ENCODE data around the gene POGLUT2.
"Not testable (repeated sequence)": the region's sequence is repeated elsewhere in the genome, so short reads cannot be mapped to it uniquely, and the experiment has no call there.

Gene POGLUT2

GRCh38 chr13:102792396-102792795, 6.4 kb downstream of the POGLUT2 start:
- H3K4me3 ChIP-seq (replicated peaks; ENCODE audit: low read depth, low read length): no peak overlapping the region
- no peak for DNase-seq (ENCODE audit: extremely low read depth, low read depth)
- TF ChIP-seq CTCF (IDR thresholded peaks at IDR 0.05; ENCODE audit: low read depth, low read length, missing control alignments): no peak

- no peak for DNase-seq (ENCODE audit: extremely low read depth, low read depth)
- no peak for TF ChIP-seq CTCF (IDR thresholded peaks at IDR 0.05; ENCODE audit: low read depth, low read length, missing control alignments)
Observed at GRCh38 chr13:102788683-102789082, 10.1 kb downstream of the POGLUT2 start.

GRCh38 chr13:102784483-102784882, 14.3 kb downstream of the POGLUT2 start:
- no peak for DNase-seq (ENCODE audit: extremely low read depth, low read depth)
- no peak overlapping the region for H3K4me3 ChIP-seq (replicated peaks; ENCODE audit: low read depth, low read length)
- TF ChIP-seq CTCF (IDR thresholded peaks at IDR 0.05; ENCODE audit: low read depth, low read length, missing control alignments): no peak

More at GRCh38 chr13:102788683-102789082, 10.1 kb downstream of the POGLUT2 start:
- no peak overlapping the region for H3K4me3 ChIP-seq (replicated peaks; ENCODE audit: low read depth, low read length)

GRCh38 chr13:102781591-102781990, 17.2 kb downstream of the POGLUT2 start:
- no peak overlapping the region for H3K4me3 ChIP-seq (replicated peaks; ENCODE audit: low read depth, low read length)
- no peak for DNase-seq (ENCODE audit: extremely low read depth, low read depth)
- no peak for TF ChIP-seq CTCF (IDR thresholded peaks at IDR 0.05; ENCODE audit: low read depth, low read length, missing control alignments)

- not testable (repeated sequence) for DNase-seq (ENCODE audit: extremely low read depth, low read depth); H3K4me3 ChIP-seq (replicated peaks; ENCODE audit: low read depth, low read length)
Observed at GRCh38 chr13:102780656-102781055, 18.1 kb downstream of the POGLUT2 start.

- no peak for DNase-seq (ENCODE audit: extremely low read depth, low read depth)
- no peak overlapping the region for H3K4me3 ChIP-seq (replicated peaks; ENCODE audit: low read depth, low read length)
- TF ChIP-seq CTCF (IDR thresholded peaks at IDR 0.05; ENCODE audit: low read depth, low read length, missing control alignments): no peak
Observed at GRCh38 chr13:102779436-102780159, 19.2 kb downstream of the POGLUT2 start.

GRCh38 chr13:102777736-102778135, 21.0 kb downstream of the POGLUT2 start:
- no peak overlapping the region for H3K4me3 ChIP-seq (replicated peaks; ENCODE audit: low read depth, low read length)
- TF ChIP-seq CTCF (IDR thresholded peaks at IDR 0.05; ENCODE audit: low read depth, low read length, missing control alignments): no peak
- DNase-seq (ENCODE audit: extremely low read depth, low read depth): no peak

Measured in HFF-Myc (cell line).